ENCODE measurements around the gene PRAF2. TPM values are rescaled to one million over a fixed set of nuclear protein-coding genes. Genes with fewer than 3 reads are reported as not detected.

Gene PRAF2
- total and polyA plus RNA-seq, 9 of the 15 experiments (the other 6 are each of a cell fraction or from before 2014, with no cell fraction given) = 0.24 to 5.7 (median 2.0) TPM

GRCh38 chrX:49030283-49030682 lies 43.5 kb downstream of the PRAF2 start (continued):
- TF ChIP-seq ZNF318 (IDR thresholded peaks at IDR 0.05; ENCODE audit: borderline replicate concordance in 1 of 2, low read depth in 1 of 2) (no peak), ZNF707 (CRISPR knock-in tag; conservative IDR thresholded peaks at IDR 0.05) (no peak), FOXK1 (CRISPR knock-in tag; IDR thresholded peaks at IDR 0.05; ENCODE audit: borderline replicate concordance) (no peak), HES1 (IDR thresholded peaks at IDR 0.05; ENCODE audit: low read depth) (no peak), BDP1 (IDR thresholded peaks at IDR 0.05; ENCODE audit: insufficient read depth, insufficient read length) (no peak), MAZ (CRISPR knock-in tag; conservative IDR thresholded peaks at IDR 0.05 in 1 of 2, IDR thresholded peaks at IDR 0.05 in 1 of 2) (no peak), CSDE1 (IDR thresholded peaks at IDR 0.05) (no peak), PHTF2 (CRISPR knock-in tag; IDR thresholded peaks at IDR 0.05) (no peak), HMGN3 (IDR thresholded peaks at IDR 0.05; ENCODE audit: borderline replicate concordance, extremely low read depth, insufficient read length, low read depth, low read length) (no peak), HMBOX1 (IDR thresholded peaks at IDR 0.05) (no peak), BCL6 (CRISPR knock-in tag; IDR thresholded peaks at IDR 0.05) (no peak)
